ENCODE measurements around the gene TEX44. TPM values are rescaled to one million over a fixed set of nuclear protein-coding genes. Genes with fewer than 3 reads are reported as not detected.
A peak's percentile ranks its signal among the peaks of the same experiment; 100 is the strongest.

Gene TEX44
- total RNA-seq, 1 donor from 2014 or later, result not detected

GRCh38 chr2:231615058-231615671, 22.5 kb downstream of the TEX44 start:
- Mint-ChIP-seq H3K27me3 (ENCODE audit: low read depth, unreplicated experiment) (no peaks in the 10 kb centered on the region), H3K27ac (ENCODE audit: unreplicated experiment) (no peak overlapping the region), H3K4me3 (ENCODE audit: unreplicated experiment) (peak overlapping the region; percentile 64), H3K36me3 (ENCODE audit: low read depth, unreplicated experiment) (no peaks in the 10 kb centered on the region), H3K9me3 (ENCODE audit: unreplicated experiment) (peaks cover 2% of the 10 kb centered on the region), H3K4me1 (ENCODE audit: low read depth, unreplicated experiment) (peaks cover 35% of the 10 kb centered on the region)
- peak overlapping the region; percentile 91 for H3K27ac ChIP-seq (ENCODE audit: low read depth, low read length)
- H3K9ac ChIP-seq (ENCODE audit: low read length), result peak overlapping the region; percentile 79
- peak overlapping the region; percentile 47 for H3K4me3 ChIP-seq (ENCODE audit: insufficient read depth, low read depth, low read length)
- peaks cover 45% of the 10 kb centered on the region for H3K4me1 ChIP-seq (ENCODE audit: insufficient read depth, low read length)
- DNase-seq (ENCODE audit: low read depth), result no peak
- peak overlapping the region; percentile 91 for H2AFZ ChIP-seq (ENCODE audit: low read depth, low read length)
- H3K27me3 ChIP-seq (ENCODE audit: insufficient read depth, low read length), result no peaks in the 10 kb centered on the region
- FAIRE-seq, result no peak
- no peaks in the 10 kb centered on the region for H3K79me2 ChIP-seq (ENCODE audit: insufficient read depth, low read length)
- no peaks in the 10 kb centered on the region for H3K36me3 ChIP-seq (ENCODE audit: insufficient read depth, low read length)
- no peaks in the 10 kb centered on the region for H3K9me3 ChIP-seq (ENCODE audit: insufficient read depth, low read depth, low read length)
- TF ChIP-seq CTCF (IDR thresholded peaks at IDR 0.05; ENCODE audit: insufficient read depth, low read depth, low read length), result no peak
- TF ChIP-seq EZH2 (IDR thresholded peaks at IDR 0.05; ENCODE audit: insufficient read depth, low read length), result no peak
- H3K4me2 ChIP-seq (ENCODE audit: low read length), result peak overlapping the region; percentile 93
- H4K20me1 ChIP-seq (ENCODE audit: insufficient read depth, low read length), result no peaks in the 10 kb centered on the region

- Mint-ChIP-seq H3K9me3 (ENCODE audit: unreplicated experiment) (peaks cover 2% of the 10 kb centered on the region), H3K4me3 (ENCODE audit: unreplicated experiment) (no peak overlapping the region), H3K27me3 (ENCODE audit: low read depth, unreplicated experiment) (no peaks in the 10 kb centered on the region)
Measured at GRCh38 chr2:231616296-231616695, 23.6 kb downstream of the TEX44 start.

More at GRCh38 chr2:231616296-231616695, 23.6 kb downstream of the TEX44 start:
- Mint-ChIP-seq H3K36me3 (ENCODE audit: low read depth, unreplicated experiment) (no peaks in the 10 kb centered on the region), H3K27ac (ENCODE audit: unreplicated experiment) (no peak overlapping the region), H3K4me1 (ENCODE audit: low read depth, unreplicated experiment) (peaks cover 36% of the 10 kb centered on the region)
- Histone ChIP-seq H3K9me3 (ENCODE audit: insufficient read depth, low read depth, low read length) (no peaks in the 10 kb centered on the region), H3K36me3 (ENCODE audit: insufficient read depth, low read length) (no peaks in the 10 kb centered on the region), H3K27ac (ENCODE audit: low read depth, low read length) (no peak overlapping the region), H4K20me1 (ENCODE audit: insufficient read depth, low read length) (no peaks in the 10 kb centered on the region), H3K4me3 (ENCODE audit: insufficient read depth, low read depth, low read length) (no peak overlapping the region), H3K9ac (ENCODE audit: low read length) (no peak overlapping the region), H3K4me2 (ENCODE audit: low read length) (no peak overlapping the region), H3K79me2 (ENCODE audit: insufficient read depth, low read length) (no peaks in the 10 kb centered on the region), H3K4me1 (ENCODE audit: insufficient read depth, low read length) (peaks cover 42% of the 10 kb centered on the region), H3K27me3 (ENCODE audit: insufficient read depth, low read length) (no peaks in the 10 kb centered on the region), H2AFZ (ENCODE audit: low read depth, low read length) (no peak overlapping the region)
- DNase-seq (ENCODE audit: low read depth) (no peak), FAIRE-seq (no peak)
- TF ChIP-seq EZH2 (IDR thresholded peaks at IDR 0.05; ENCODE audit: insufficient read depth, low read length), result no peak
- no peak for TF ChIP-seq CTCF (IDR thresholded peaks at IDR 0.05; ENCODE audit: insufficient read depth, low read depth, low read length)

Measured in astrocyte (in vitro differentiated cells and primary cell).